GM18499 (cell line): Measurements from ENCODE around the gene ARMC2.
"Not testable (repeated sequence)": the region's sequence is repeated elsewhere in the genome, so short reads cannot be mapped to it uniquely, and the experiment has no call there.

Experiments used
- ATAC-seq: cut with Tn5 transposase; IDR thresholded peaks from one replicate; pipeline ENCODE4 v1.9.1; 2021; ENCODE audit warnings: moderate number of reproducible peaks; ENCODE audit not compliant: insufficient read depth, unreplicated experiment

ARMC2 gene

GRCh38 chr6:108974201-108974600 lies 126.0 kb downstream of the ARMC2 start:
- ATAC-seq = no peak

DNA sequence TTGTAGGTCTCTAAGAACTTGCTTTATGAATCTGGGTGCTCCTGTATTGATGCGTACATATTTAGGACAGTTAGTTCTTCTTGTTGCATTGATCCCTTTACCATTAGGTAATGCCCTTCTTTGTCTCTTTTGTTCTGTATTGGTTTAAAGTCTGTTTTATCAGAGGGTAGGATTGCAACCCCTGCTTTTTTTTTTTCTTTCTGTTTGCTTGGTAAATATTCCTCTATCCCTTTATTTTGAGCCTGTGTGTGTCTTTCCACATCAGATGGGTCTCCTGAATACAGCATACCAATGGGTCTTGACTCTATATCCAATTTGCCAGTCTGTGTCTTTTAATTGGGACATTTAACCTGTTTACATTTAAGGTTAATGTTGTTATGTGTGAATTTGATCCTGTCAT lies 130.4 kb downstream of the ARMC2 start:
- not testable (repeated sequence) for ATAC-seq

- no peak for ATAC-seq
Observed at GRCh38 chr6:108982154-108983113, 134.2 kb downstream of the ARMC2 start.

DNA sequence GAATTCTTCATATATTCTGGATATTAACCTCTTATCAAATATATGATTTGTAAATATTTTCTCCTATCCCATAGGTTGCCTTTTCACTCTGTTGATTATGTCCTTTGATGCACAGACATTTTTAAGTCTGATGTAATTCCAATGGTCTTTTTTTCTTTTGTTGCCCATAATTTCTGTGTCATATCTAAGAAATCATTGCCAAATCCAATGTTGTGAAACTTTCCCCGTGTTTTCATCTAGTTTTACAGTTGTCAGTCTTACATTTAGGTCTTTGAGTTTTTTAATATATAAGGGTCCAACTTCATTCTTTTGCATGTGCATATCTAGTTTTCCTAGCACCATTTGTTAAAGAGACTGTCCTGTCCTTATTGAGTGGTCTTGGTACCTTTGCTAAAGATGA lies 134.9 kb downstream of the ARMC2 start:
- no peak for ATAC-seq

- ATAC-seq = no peak
Observed at GRCh38 chr6:108985301-108985700, 137.1 kb downstream of the ARMC2 start.

DNA sequence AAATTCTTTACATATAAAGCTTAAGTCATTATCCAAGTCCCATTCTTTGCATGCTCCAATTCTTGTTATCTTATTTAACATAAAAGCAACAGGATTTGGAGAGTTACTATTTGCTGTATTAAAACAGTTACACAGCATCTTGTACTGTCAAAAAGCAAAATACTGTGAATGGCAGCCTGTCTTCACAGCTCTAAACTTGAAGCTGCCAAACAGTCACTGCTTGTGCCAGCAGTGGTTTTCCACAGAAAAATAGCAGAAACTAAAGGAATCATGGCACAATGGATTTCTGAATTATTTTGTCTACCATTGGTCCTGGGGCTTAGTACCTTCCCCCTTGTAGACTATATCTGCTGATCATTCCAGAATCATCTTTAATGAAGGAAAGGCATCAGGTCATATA lies 138.9 kb downstream of the ARMC2 start:
- ATAC-seq = no peak

DNA sequence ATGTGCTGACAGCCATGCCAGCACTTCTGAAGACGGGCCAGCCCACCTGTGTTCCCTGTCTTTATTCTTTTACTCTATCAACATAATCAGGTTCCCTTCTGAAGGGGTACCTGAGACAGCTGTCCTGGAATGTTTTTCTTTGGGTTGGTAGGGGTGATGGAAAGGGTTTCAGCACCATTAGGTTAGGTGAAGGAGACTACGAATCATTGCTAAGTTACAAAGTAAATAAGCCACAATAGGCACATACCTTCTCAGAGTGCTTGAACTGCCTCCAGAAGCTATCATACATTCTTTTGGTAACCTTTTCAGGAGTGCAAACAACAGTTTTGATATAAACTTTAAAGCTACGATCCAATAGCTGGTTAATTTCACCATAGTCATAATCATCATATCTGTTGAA lies 140.1 kb downstream of the ARMC2 start:
- no peak for ATAC-seq

- no peak for ATAC-seq
Observed at GRCh38 chr6:108988765-108989164, 140.5 kb downstream of the ARMC2 start.

- ATAC-seq = no peak
Observed at GRCh38 chr6:108989700-108990099, 141.5 kb downstream of the ARMC2 start.

DNA sequence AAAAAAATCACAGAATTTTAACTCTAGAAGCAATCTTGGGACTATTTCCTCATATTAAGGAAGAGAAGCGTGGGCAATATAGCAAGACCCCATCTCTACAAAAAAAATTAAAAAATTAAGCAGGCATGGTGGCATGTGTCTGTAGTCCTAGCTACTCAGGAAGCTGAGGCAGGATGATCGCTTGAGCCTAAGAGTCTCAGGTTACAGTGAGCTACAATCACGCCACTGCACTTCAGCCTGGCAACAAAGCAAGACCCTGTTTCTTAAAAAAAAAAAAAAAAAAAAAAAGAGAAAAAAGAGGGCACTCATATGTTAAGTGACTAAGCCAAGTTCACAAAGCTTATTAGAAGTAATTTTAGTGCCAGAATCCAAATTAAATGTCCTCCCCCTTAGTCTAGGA lies 145.7 kb downstream of the ARMC2 start:
- ATAC-seq = no peak

- no peak for ATAC-seq
Observed at GRCh38 chr6:108995296-108995695, 147.1 kb downstream of the ARMC2 start.

DNA sequence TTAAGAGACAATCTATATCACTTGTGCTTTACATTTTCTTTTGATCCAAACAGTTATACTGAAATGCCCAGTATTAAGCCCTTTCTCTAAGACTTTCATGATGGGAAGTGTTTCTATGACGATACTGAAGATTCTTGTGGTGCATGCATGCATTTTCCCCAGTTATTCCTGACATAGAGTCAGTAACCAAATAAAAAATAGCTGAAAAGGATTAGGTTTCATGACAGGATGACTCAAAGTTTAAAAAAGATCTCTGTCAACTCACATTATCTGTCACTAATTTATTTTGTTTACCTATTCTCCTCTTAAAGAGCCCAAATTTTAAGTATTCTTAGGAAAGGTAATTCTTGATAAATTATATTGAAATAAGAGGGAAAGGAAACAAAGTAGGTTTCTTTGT lies 148.0 kb downstream of the ARMC2 start:
- ATAC-seq = no peak

DNA sequence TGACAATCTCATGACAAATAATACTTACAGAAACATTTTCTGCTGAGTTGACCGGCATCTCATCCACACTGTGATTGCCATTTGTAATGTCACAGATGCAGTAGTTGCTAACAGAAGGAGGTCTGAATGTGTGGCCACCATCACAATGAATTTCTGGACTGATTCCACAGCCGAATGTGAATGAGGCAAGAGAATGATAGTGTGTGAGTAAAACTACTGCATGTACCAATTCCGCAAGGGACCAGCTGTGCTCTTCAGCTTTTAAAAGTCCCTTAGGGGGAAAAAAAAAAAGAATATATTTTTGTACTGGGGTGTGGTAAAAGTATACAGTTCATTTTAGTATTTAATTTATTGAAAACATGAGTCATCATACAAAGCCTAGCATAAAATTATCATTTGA lies 150.3 kb downstream of the ARMC2 start:
- no peak for ATAC-seq

DNA sequence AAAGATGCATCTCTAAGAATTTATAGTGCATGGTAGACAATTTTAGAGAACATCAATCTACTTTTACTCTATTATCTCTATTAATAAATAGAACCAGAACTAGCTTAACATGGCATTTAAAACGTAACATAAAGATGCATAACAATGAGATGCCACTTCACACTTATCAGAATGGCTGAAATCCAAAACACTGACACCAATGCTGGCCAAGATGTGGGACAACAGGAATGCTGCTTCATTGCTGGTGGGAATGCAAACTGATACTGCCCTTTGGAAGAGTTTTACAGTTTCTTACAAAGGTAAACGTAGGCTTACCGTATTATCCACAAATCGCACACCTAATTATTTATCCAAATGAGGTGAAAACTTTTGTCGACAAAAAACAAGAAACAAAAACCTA lies 151.2 kb downstream of the ARMC2 start:
- no peak for ATAC-seq

DNA sequence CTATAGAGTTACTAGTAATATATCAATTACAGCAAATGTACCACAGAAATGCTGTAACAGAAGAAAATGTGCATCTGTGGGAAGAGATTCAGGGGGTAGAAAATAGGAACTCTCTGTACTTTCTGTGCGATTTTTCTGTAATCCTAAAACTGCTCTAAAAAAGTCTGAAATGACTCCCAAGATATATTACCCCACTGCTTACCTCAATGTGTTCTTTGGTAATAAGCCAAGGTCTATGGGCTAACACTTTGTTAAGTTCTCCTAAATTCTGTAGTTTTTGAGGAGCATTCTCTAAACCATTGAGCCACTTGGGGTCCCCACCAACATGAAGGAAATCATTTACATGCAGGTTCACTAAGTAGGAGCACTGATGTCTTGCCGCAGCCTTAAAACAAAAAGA lies 152.1 kb downstream of the ARMC2 start:
- ATAC-seq = no peak

GRCh38 chr6:109001291-109001894 lies 153.2 kb downstream of the ARMC2 start:
- no peak for ATAC-seq

DNA sequence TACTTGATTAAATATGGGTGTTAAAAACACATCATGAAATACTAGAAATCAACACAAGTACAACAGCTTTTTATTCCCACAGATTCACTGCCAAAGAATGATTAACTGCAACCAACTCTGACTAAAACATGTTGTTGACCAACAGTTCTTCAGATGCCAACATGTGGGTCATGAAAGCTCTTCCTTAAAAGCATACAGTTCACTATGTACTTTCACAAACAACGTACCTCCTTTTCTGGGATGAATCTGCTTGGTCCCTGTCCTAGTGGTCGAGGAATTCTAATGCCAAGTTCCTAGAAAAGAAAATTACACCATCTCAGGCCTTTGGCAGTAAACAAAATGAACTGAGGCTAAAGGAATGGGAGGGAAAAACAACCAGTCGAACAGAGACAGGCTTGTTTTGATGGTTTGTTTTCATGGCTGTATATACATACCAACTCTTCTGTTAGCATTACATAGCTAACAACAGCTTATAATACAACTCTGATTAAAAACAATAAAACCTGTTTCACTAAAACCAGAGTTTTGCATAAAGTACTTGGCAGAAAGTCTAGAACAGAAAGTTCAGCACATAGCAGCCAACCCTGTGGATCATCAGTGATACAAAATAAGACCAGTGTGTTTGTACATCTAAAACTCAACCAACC lies 154.0 kb downstream of the ARMC2 start:
- no peak for ATAC-seq

DNA sequence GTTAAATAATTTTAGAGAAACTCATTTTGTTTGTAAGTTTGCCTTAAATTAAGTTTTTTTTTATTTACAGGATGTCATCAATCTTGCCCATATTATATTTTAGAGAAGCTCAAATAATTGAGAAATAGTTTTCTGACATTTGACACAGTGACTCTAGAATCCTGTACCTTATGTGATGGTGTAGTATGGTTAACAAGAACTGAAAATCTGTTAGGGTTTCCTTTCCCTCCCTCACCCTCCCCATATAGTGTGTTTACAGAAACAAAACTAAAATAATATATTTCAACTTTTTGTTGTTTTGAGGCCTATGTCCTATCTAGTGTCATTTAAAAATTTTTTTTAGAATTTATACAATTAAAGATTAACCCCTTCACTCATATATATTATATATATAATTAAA lies 154.7 kb downstream of the ARMC2 start:
- ATAC-seq = no peak

GRCh38 chr6:109006818-109007217 lies 158.6 kb downstream of the ARMC2 start:
- ATAC-seq = no peak

- no peak for ATAC-seq
Observed at GRCh38 chr6:109007521-109007920, 159.3 kb downstream of the ARMC2 start.

DNA sequence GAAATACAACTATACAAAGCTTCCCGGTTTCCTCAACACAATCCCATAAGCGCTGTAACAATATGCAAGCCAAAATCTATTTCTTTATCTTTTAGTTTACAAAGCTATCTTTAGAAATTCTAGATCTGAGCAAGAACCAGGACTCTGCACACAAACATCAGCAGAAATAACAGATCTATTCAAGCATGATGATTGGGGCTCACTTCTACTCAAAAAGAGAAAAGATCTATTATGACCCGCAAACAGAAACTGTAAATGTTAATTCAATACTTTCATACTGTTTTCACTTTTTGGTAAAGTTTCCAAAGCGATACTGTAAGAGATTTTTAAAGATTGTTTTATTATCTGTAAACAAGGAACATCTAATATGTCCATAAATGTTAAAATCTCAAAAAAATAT lies 159.8 kb downstream of the ARMC2 start:
- no peak for ATAC-seq
